Smooth muscle cell (in vitro differentiated cells): ENCODE results near the gene FECH. TPM values are rescaled to one million over a fixed set of nuclear protein-coding genes. Genes with fewer than 3 reads are reported as not detected.

Experiments used
- DNase-seq: peaks from one replicate; lab custom pipeline; 2025; ENCODE audit not compliant: unreplicated experiment; lab: John Stamatoyannopoulos, UW
- H2AFZ ChIP-seq: fragments of 200-600 bp; sonication (generic); 2 replicates; pipeline ENCODE4 v1.6.0; 2016; ENCODE audit warnings: antibody characterized with exemption, low read depth, mild to moderate bottlenecking
- H3F3A ChIP-seq: fragments of 200-600 bp; sonication (generic); 2 replicates; pipeline ENCODE4 v1.6.0; 2017; ENCODE audit warnings: antibody characterized with exemption, low read depth
- H3K27ac ChIP-seq: fragments of 200-600 bp; sonication (generic); 2 replicates; pipeline ENCODE4 v1.5.1; 2016; ENCODE audit warnings: low read depth, mild to moderate bottlenecking
- H3K27me3 ChIP-seq: fragments of 200-600 bp; sonication (generic); 2 replicates; pipeline ENCODE4 v1.6.1; 2016; ENCODE audit warnings: low read depth, mild to moderate bottlenecking
- H3K36me3 ChIP-seq: fragments of 200-600 bp; sonication (generic); 2 replicates; pipeline ENCODE4 v1.5.1; 2016; ENCODE audit warnings: low read depth
- H3K4me1 ChIP-seq: fragments of 200-600 bp; sonication (generic); 2 replicates; pipeline ENCODE4 v1.5.1; 2016; ENCODE audit warnings: low read depth
- H3K4me2 ChIP-seq: fragments of 200-600 bp; sonication (generic); 2 replicates; pipeline ENCODE4 v1.6.0; 2016; ENCODE audit warnings: mild to moderate bottlenecking
- H3K4me3 ChIP-seq: fragments of 200-600 bp; sonication (generic); 2 replicates; pipeline ENCODE4 v1.5.1; 2016; ENCODE audit warnings: mild to moderate bottlenecking
- H3K79me2 ChIP-seq: fragments of 200-600 bp; sonication (generic); 2 replicates; pipeline ENCODE4 v1.6.0; 2016; ENCODE audit warnings: low read depth, mild to moderate bottlenecking
- H3K9ac ChIP-seq: fragments of 200-600 bp; sonication (generic); 2 replicates; pipeline ENCODE4 v1.6.0; 2016; ENCODE audit warnings: low read depth
- H3K9me3 ChIP-seq: fragments of 200-600 bp; sonication (generic); replicated peaks from 2 replicates; pipeline ENCODE4 v1.5.1; 2016; ENCODE audit warnings: low read depth
- H4K20me1 ChIP-seq: fragments of 200-600 bp; sonication (generic); 2 replicates; pipeline ENCODE4 v1.6.0; 2016; ENCODE audit warnings: low read depth
- CTCF ChIP-seq: fragments of 200-600 bp; sonication (generic); IDR thresholded peaks from 2 replicates; pipeline ENCODE4 v1.5.1; 2017; ENCODE audit warnings: borderline replicate concordance, mild to moderate bottlenecking, antibody characterized with exemption; ENCODE audit not compliant: insufficient read depth, poor library complexity, severe bottlenecking
- WGBS: methylation state at CpG from one replicate; pipeline ENCODE4 v1.1.7; 2016; ENCODE audit warnings: low lambda C conversion rate; 5-methylcytosine and 5-hydroxymethylcytosine counted together
- polyA plus RNA-seq: library from polyadenylated mRNA; unstranded; fragments of >200 nt; fragmentation: Nextera tagmentation; extraction: Ambion mirVana; gene quantifications from 2 replicates; pipeline ENCODE4 v1.2.1, GENCODE V29; 2016
- total RNA-seq: library from RNA; depleted of rRNA; stranded (reverse); fragments of >200 nt; gene quantifications from 2 replicates; pipeline ENCODE4 v1.2.3, GENCODE V29; 2014

FECH gene
- total and polyA plus RNA-seq, 2 experiments from 2014 or later: 18.1 to 52.5 TPM

- Histone ChIP-seq H3K4me3 (no peak overlapping the region), H3K4me1 (peaks cover 16% of the 10 kb centered on the region), H3F3A (no peaks in the 10 kb centered on the region), H4K20me1 (no peaks in the 10 kb centered on the region), H3K9me3 (no peaks in the 10 kb centered on the region), H3K79me2 (no peaks in the 10 kb centered on the region), H3K9ac (no peak overlapping the region), H2AFZ (no peak overlapping the region), H3K4me2 (no peak overlapping the region), H3K27me3 (no peaks in the 10 kb centered on the region), H3K27ac (no peak overlapping the region), H3K36me3 (no peaks in the 10 kb centered on the region)
- DNase-seq: no peak
- no peak for TF ChIP-seq CTCF
- 58% methylated on average over 16 of the region's 16 CpGs for WGBS
These were observed 53.3 kb downstream of the FECH start for GRCh38 chr18:57533006-57533867.

- no peak overlapping the region for H3K9ac ChIP-seq
- H2AFZ ChIP-seq: no peak overlapping the region
- H3K4me1 ChIP-seq: peaks cover 14% of the 10 kb centered on the region
- no peaks in the 10 kb centered on the region for H3K79me2 ChIP-seq
- no peak overlapping the region for H3K4me3 ChIP-seq
- no peak overlapping the region for H3K4me2 ChIP-seq
- no peaks in the 10 kb centered on the region for H3K36me3 ChIP-seq
- H3F3A ChIP-seq: no peaks in the 10 kb centered on the region
- no peak for DNase-seq
- no peaks in the 10 kb centered on the region for H4K20me1 ChIP-seq
- H3K9me3 ChIP-seq: no peaks in the 10 kb centered on the region
- 84% methylated on average over 7 of the region's 7 CpGs for whole genome bisulfite sequencing
- no peak overlapping the region for H3K27ac ChIP-seq
- no peak for TF ChIP-seq CTCF
- H3K27me3 ChIP-seq: no peaks in the 10 kb centered on the region
These were observed 57.4 kb downstream of the FECH start for GRCh38 chr18:57529151-57529550.

GRCh38 chr18:57527556-57528229 is 58.8 kb downstream of the FECH start:
- no peak overlapping the region for H3K4me3 ChIP-seq
- no peak overlapping the region for H3K4me2 ChIP-seq
- H3K9me3 ChIP-seq: no peaks in the 10 kb centered on the region
- H3K36me3 ChIP-seq: no peaks in the 10 kb centered on the region
- H3K27me3 ChIP-seq: no peaks in the 10 kb centered on the region
- no peak for TF ChIP-seq CTCF
- H2AFZ ChIP-seq: no peak overlapping the region
- peaks cover 1% of the 10 kb centered on the region for H3K4me1 ChIP-seq
- H3F3A ChIP-seq: no peaks in the 10 kb centered on the region
- no peaks in the 10 kb centered on the region for H4K20me1 ChIP-seq
- no peak overlapping the region for H3K27ac ChIP-seq
- no peaks in the 10 kb centered on the region for H3K79me2 ChIP-seq
- WGBS: 85% methylated on average over 13 of the region's 13 CpGs
- H3K9ac ChIP-seq: no peak overlapping the region
- DNase-seq: no peak
